Measurements from ENCODE around the gene TFAP2A.

The TFAP2A gene

GRCh38 chr6:10409731-10410206 is 5.1 kb downstream of the TFAP2A start:
- no peak overlapping the region for H2AFZ ChIP-seq (ENCODE audit: low read depth, low read length, severe bottlenecking)
- H4K20me1 ChIP-seq (ENCODE audit: low read depth, low read length), result no peaks in the 10 kb centered on the region
- no peak overlapping the region for H3K4me2 ChIP-seq (ENCODE audit: low read depth, low read length, poor library complexity, severe bottlenecking)

GRCh38 chr6:10409233-10409721 is 5.6 kb downstream of the TFAP2A start:
- H3K9me3 ChIP-seq (ENCODE audit: insufficient read depth, low read length), result no peaks in the 10 kb centered on the region
- peaks cover 5% of the 10 kb centered on the region; the same call in 1 of the 2 replicates for H3K79me2 ChIP-seq (ENCODE audit: insufficient read depth, low read length)
- peaks cover 8% of the 10 kb centered on the region; the same call in 1 of the 2 replicates for H3F3A ChIP-seq (ENCODE audit: insufficient read depth)
- H3K36me3 ChIP-seq (ENCODE audit: low read length), result no peaks in the 10 kb centered on the region
- H3K9me2 ChIP-seq (replicated peaks; ENCODE audit: insufficient read depth, low read length), result no peaks in the 10 kb centered on the region
- H3K27me3 ChIP-seq (ENCODE audit: low read length), result no peaks in the 10 kb centered on the region
- no peak overlapping the region for H3K27ac ChIP-seq (ENCODE audit: low read depth, low read length)
- no peaks in the 10 kb centered on the region for H4K20me1 ChIP-seq (ENCODE audit: low read depth, low read length)
- TF ChIP-seq, protein P1, sequence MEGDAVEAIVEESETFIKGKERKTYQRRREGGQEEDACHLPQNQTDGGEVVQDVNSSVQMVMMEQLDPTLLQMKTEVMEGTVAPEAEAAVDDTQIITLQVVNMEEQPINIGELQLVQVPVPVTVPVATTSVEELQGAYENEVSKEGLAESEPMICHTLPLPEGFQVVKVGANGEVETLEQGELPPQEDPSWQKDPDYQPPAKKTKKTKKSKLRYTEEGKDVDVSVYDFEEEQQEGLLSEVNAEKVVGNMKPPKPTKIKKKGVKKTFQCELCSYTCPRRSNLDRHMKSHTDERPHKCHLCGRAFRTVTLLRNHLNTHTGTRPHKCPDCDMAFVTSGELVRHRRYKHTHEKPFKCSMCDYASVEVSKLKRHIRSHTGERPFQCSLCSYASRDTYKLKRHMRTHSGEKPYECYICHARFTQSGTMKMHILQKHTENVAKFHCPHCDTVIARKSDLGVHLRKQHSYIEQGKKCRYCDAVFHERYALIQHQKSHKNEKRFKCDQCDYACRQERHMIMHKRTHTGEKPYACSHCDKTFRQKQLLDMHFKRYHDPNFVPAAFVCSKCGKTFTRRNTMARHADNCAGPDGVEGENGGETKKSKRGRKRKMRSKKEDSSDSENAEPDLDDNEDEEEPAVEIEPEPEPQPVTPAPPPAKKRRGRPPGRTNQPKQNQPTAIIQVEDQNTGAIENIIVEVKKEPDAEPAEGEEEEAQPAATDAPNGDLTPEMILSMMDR (IDR thresholded peaks at IDR 0.05; ENCODE audit: insufficient read depth, low read length, poor library complexity, severe bottlenecking), result no peak
- no peak for TF ChIP-seq EZH2phosphoT487 (conservative IDR thresholded peaks at IDR 0.05; ENCODE audit: low read length)
- no peak overlapping the region for H3K9ac ChIP-seq (ENCODE audit: low read length)
- no peak overlapping the region for H2AFZ ChIP-seq (ENCODE audit: low read depth, low read length, severe bottlenecking)
- no peak overlapping the region for H3K4me3 ChIP-seq (ENCODE audit: insufficient read depth, low read length, poor library complexity, severe bottlenecking)
- H3K4me2 ChIP-seq (ENCODE audit: low read depth, low read length, poor library complexity, severe bottlenecking), result no peak overlapping the region

More at GRCh38 chr6:10409731-10410206, 5.1 kb downstream of the TFAP2A start:
- peaks cover 3% of the 10 kb centered on the region; the same call in 1 of the 2 replicates for H3K79me2 ChIP-seq (ENCODE audit: insufficient read depth, low read length)
- no peaks in the 10 kb centered on the region for H3K36me3 ChIP-seq (ENCODE audit: low read length)
- peaks cover 8% of the 10 kb centered on the region; the same call in 1 of the 2 replicates for H3F3A ChIP-seq (ENCODE audit: insufficient read depth)
- TF ChIP-seq EZH2phosphoT487 (conservative IDR thresholded peaks at IDR 0.05; ENCODE audit: low read length), result no peak
- TF ChIP-seq, protein P1 (IDR thresholded peaks at IDR 0.05; ENCODE audit: insufficient read depth, low read length, poor library complexity, severe bottlenecking), result no peak
- H3K9ac ChIP-seq (ENCODE audit: low read length), result no peak overlapping the region
- no peaks in the 10 kb centered on the region for H3K27me3 ChIP-seq (ENCODE audit: low read length)
- H3K4me3 ChIP-seq (ENCODE audit: insufficient read depth, low read length, poor library complexity, severe bottlenecking), result no peak overlapping the region
- no peaks in the 10 kb centered on the region for H3K9me3 ChIP-seq (ENCODE audit: insufficient read depth, low read length)
- no peak overlapping the region for H3K27ac ChIP-seq (ENCODE audit: low read depth, low read length)
- no peaks in the 10 kb centered on the region for H3K9me2 ChIP-seq (replicated peaks; ENCODE audit: insufficient read depth, low read length)

GRCh38 chr6:10408457-10408856 is 6.4 kb downstream of the TFAP2A start:
- Histone ChIP-seq H4K20me1 (ENCODE audit: low read depth, low read length) (no peaks in the 10 kb centered on the region), H3K9me2 (replicated peaks; ENCODE audit: insufficient read depth, low read length) (no peaks in the 10 kb centered on the region), H2AFZ (ENCODE audit: low read depth, low read length, severe bottlenecking) (no peak overlapping the region), H3K9me3 (ENCODE audit: insufficient read depth, low read length) (no peaks in the 10 kb centered on the region), H3K27me3 (ENCODE audit: low read length) (no peaks in the 10 kb centered on the region), H3K4me2 (ENCODE audit: low read depth, low read length, poor library complexity, severe bottlenecking) (no peak overlapping the region), H3K27ac (ENCODE audit: low read depth, low read length) (no peak overlapping the region), H3K4me3 (ENCODE audit: insufficient read depth, low read length, poor library complexity, severe bottlenecking) (no peak overlapping the region), H3F3A (ENCODE audit: insufficient read depth) (peaks cover 8% of the 10 kb centered on the region; the same call in 1 of the 2 replicates), H3K9ac (ENCODE audit: low read length) (no peak overlapping the region), H3K79me2 (ENCODE audit: insufficient read depth, low read length) (peaks cover 5% of the 10 kb centered on the region; the same call in 1 of the 2 replicates), H3K36me3 (ENCODE audit: low read length) (no peaks in the 10 kb centered on the region)
- TF ChIP-seq, protein P1 (IDR thresholded peaks at IDR 0.05; ENCODE audit: insufficient read depth, low read length, poor library complexity, severe bottlenecking), result no peak
- no peak for TF ChIP-seq EZH2phosphoT487 (conservative IDR thresholded peaks at IDR 0.05; ENCODE audit: low read length)

All from SU-DHL-6 (cell line).